NCI-H510A treated with DMSO at 0.1 percent for 48 hours (cell line): ENCODE measurements around the gene DHX40.
A peak's percentile ranks its signal among the peaks of the same experiment; 100 is the strongest.
"Not testable (repeated sequence)": the region's sequence is repeated elsewhere in the genome, so short reads cannot be mapped to it uniquely, and the experiment has no call there.

Source experiments
- DNase-seq: peaks from one replicate; lab custom pipeline; 2025; lab: John Stamatoyannopoulos, UW

The DHX40 gene

GRCh38 chr17:59631276-59631675 is 65.9 kb downstream of the DHX40 start:
- DNase-seq: no peak

GRCh38 chr17:59632398-59632797 is 67.0 kb downstream of the DHX40 start:
- DNase-seq: no peak

- no peak for DNase-seq
These were observed 68.4 kb downstream of the DHX40 start for GRCh38 chr17:59633658-59634359.

- no peak for DNase-seq
These were observed 69.5 kb downstream of the DHX40 start for GRCh38 chr17:59634632-59635541.

- no peak for DNase-seq
These were observed 72.4 kb downstream of the DHX40 start for GRCh38 chr17:59637611-59638310.

GRCh38 chr17:59638553-59638952 is 73.1 kb downstream of the DHX40 start:
- no peak for DNase-seq

GRCh38 chr17:59641799-59642484 is 76.5 kb downstream of the DHX40 start:
- no peak for DNase-seq

- peak; percentile 23 for DNase-seq
These were observed 77.2 kb downstream of the DHX40 start for GRCh38 chr17:59642565-59642964.

GRCh38 chr17:59643159-59644140 is 78.0 kb downstream of the DHX40 start:
- DNase-seq: peak; percentile 29

- DNase-seq: no peak
These were observed 81.9 kb downstream of the DHX40 start for GRCh38 chr17:59647288-59647687.

GRCh38 chr17:59649886-59650285 is 84.5 kb downstream of the DHX40 start:
- DNase-seq: no peak

- no peak for DNase-seq
These were observed 85.2 kb downstream of the DHX40 start for GRCh38 chr17:59650642-59651041.

GRCh38 chr17:59651346-59651745 is 85.9 kb downstream of the DHX40 start:
- DNase-seq: no peak

- no peak for DNase-seq
These were observed 86.7 kb downstream of the DHX40 start for GRCh38 chr17:59652119-59652518.

- not testable (repeated sequence) for DNase-seq
These were observed 91.2 kb downstream of the DHX40 start for GRCh38 chr17:59656624-59657023.
